A673 (cell line): Measurements from ENCODE around the gene MMP24. TPM values are rescaled to one million over a fixed set of nuclear protein-coding genes. Genes with fewer than 3 reads are reported as not detected.

Experiments
- BruUV-seq: library from RNA; stranded (reverse); fragments of 400-500 nt; replicated peaks from 2 replicates; lab custom pipeline; 2021; lab: Mats Ljungman, UMichigan
- CTCF ChIA-PET: fragments of 300-600 bp; sonication (Branson Sonifier 250); formaldehyde crosslinking; loops from one replicate; lab custom pipeline; 2022; ENCODE audit warnings: antibody characterized with exemption; lab: Charles Lee
- POLR2A ChIA-PET: fragments of 300-600 bp; sonication (Branson Sonifier 250); formaldehyde crosslinking; loops from one replicate; lab custom pipeline; 2022; ENCODE audit warnings: antibody characterized with exemption; ENCODE audit not compliant: low non-redundant PET; lab: Charles Lee
- DNase-seq: peaks from one replicate; pipeline ENCODE4 v3.0.0-alpha.2; 2015; ENCODE audit warnings: low spot score
- H3K27ac ChIP-seq: fragments of 200-600 bp; sonication (generic); 2 replicates; pipeline ENCODE4 v1.5.1; 2016; ENCODE audit warnings: mixed run types, low read depth, mild to moderate bottlenecking, mixed read lengths, antibody characterized with exemption, low read length; ENCODE audit not compliant: poor library complexity, severe bottlenecking
- H3K27me3 ChIP-seq: fragments of 200-600 bp; sonication (generic); replicated peaks from 2 replicates; pipeline ENCODE4 v1.6.1; 2017; ENCODE audit warnings: mixed run types, low read depth, mild to moderate bottlenecking, mixed read lengths, antibody characterized with exemption, low read length; ENCODE audit not compliant: insufficient read depth, poor library complexity
- H3K36me3 ChIP-seq: fragments of 200-600 bp; sonication (generic); 2 replicates; pipeline ENCODE4 v1.6.1; 2016; ENCODE audit warnings: mixed run types, mild to moderate bottlenecking, mixed read lengths, antibody characterized with exemption, low read length; ENCODE audit not compliant: insufficient read depth, poor library complexity, severe bottlenecking
- H3K4me1 ChIP-seq: fragments of 200-600 bp; sonication (generic); 2 replicates; pipeline ENCODE4 v1.6.1; 2017; ENCODE audit warnings: mixed run types, mild to moderate bottlenecking, mixed read lengths, antibody characterized with exemption, low read length; ENCODE audit not compliant: insufficient read depth, poor library complexity, severe bottlenecking
- H3K4me3 ChIP-seq: fragments of 200-600 bp; sonication (generic); 2 replicates; pipeline ENCODE4 v1.5.1; 2016; ENCODE audit warnings: low read depth, mixed run types, mild to moderate bottlenecking, mixed read lengths, low read length; ENCODE audit not compliant: poor library complexity, severe bottlenecking
- H3K9me3 ChIP-seq: fragments of 200-600 bp; sonication (generic); 2 replicates; pipeline ENCODE4 v1.6.1; 2016; ENCODE audit warnings: mixed run types, low read depth, mild to moderate bottlenecking, mixed read lengths, antibody characterized with exemption, low read length; ENCODE audit not compliant: poor library complexity, severe bottlenecking
- CTCF ChIP-seq: fragments of 300-800, 200-600 bp; sonication (generic); conservative IDR thresholded peaks from 2 replicates; pipeline ENCODE4 v1.5.1; 2017; ENCODE audit warnings: low read depth, mild to moderate bottlenecking, antibody characterized with exemption, low read length, moderate library complexity, mixed read lengths
- EZH2 ChIP-seq: fragments of 200-600 bp; sonication (generic); IDR thresholded peaks from 2 replicates; pipeline ENCODE4 v1.6.1; 2017; ENCODE audit warnings: borderline replicate concordance, low read depth, mild to moderate bottlenecking, mixed read lengths, antibody characterized with exemption, low read length; ENCODE audit not compliant: poor library complexity, severe bottlenecking
- intact Hi-C: fragments of 100-400 bp; cut with micrococcal nuclease; formaldehyde crosslinking; loops from one replicate; pipeline ENCODE4 v1.10.0; 2022; ENCODE audit not compliant: unreplicated experiment
- total RNA-seq: library from RNA; stranded (reverse); gene quantifications from 2 replicates; pipeline ENCODE4 v1.2.3, GENCODE V29; 2021

MMP24 gene
- total RNA-seq, 1 experiment from 2014 or later: 0.11 TPM

- intact Hi-C loops: no loop called here
- ChIA-PET CTCF (interaction anchor here (0.6 kb wide), 1 partner anchor 289 kb away, joined by 3 read pairs; no protein-coding TSS in a partner anchor), POLR2A (interaction anchor here (0.6 kb wide), 1 partner anchor 394 kb away, joined by 4 read pairs; no protein-coding TSS in a partner anchor)
- peaks cover 9% of the 10 kb centered on the region for H3K36me3 ChIP-seq
- H3K4me3 ChIP-seq: no peak overlapping the region
- no peaks in the 10 kb centered on the region for H3K27me3 ChIP-seq
- DNase-seq: no peak
- no peak overlapping the region for H3K27ac ChIP-seq
- no peaks in the 10 kb centered on the region for H3K9me3 ChIP-seq
- peaks cover 7% of the 10 kb centered on the region for H3K4me1 ChIP-seq
- TF ChIP-seq CTCF (no peak), EZH2 (no peak)
- BruUV-seq: no TSS peak
Observed at GRCh38 chr20:35286899-35287508, 60.5 kb downstream of the MMP24 start.

- DNase-seq: no peak
- Histone ChIP-seq H3K36me3 (peaks cover 3% of the 10 kb centered on the region), H3K9me3 (no peaks in the 10 kb centered on the region), H3K27ac (no peak overlapping the region), H3K4me3 (no peak overlapping the region), H3K27me3 (no peaks in the 10 kb centered on the region), H3K4me1 (peaks cover 7% of the 10 kb centered on the region)
- intact Hi-C loops: no loop called here
- ChIA-PET POLR2A (interaction anchor here (0.6 kb wide), 1 partner anchor 395 kb away, joined by 4 read pairs; no protein-coding TSS in a partner anchor), CTCF (no interaction called here)
- BruUV-seq: no TSS peak
- TF ChIP-seq EZH2 (no peak), CTCF (no peak)
Observed at GRCh38 chr20:35287509-35288324, 61.2 kb downstream of the MMP24 start.

- no peak for TF ChIP-seq EZH2
- TF ChIP-seq CTCF: no peak
- Histone ChIP-seq H3K9me3 (no peaks in the 10 kb centered on the region), H3K27me3 (no peaks in the 10 kb centered on the region), H3K27ac (no peak overlapping the region), H3K4me3 (no peak overlapping the region), H3K4me1 (peaks cover 3% of the 10 kb centered on the region), H3K36me3 (no peaks in the 10 kb centered on the region)
- BruUV-seq: no TSS peak
- POLR2A ChIA-PET: no interaction called here
- intact Hi-C loops: no loop called here
- no peak for DNase-seq
- CTCF ChIA-PET: no interaction called here
Observed at GRCh38 chr20:35288325-35289060, 62.0 kb downstream of the MMP24 start.
